ENCODE results near the gene EMP2. TPM values are rescaled to one million over a fixed set of nuclear protein-coding genes. Genes with fewer than 3 reads are reported as not detected.

Gene EMP2
- total and polyA plus RNA-seq, 2 of the 4 experiments (the other 2 are of a cell fraction): 13.8 to 18.3 TPM

GRCh38 chr16:10519929-10520868 lies 60.2 kb downstream of the EMP2 start:
- H2BK15ac ChIP-seq (ENCODE audit: low read depth, low read length): no peak overlapping the region
- in situ Hi-C loops (cut with MboI; ENCODE audit: low sequenced_read_pairs) (loop anchor here (5.0 to 25.0 kb wide), 3 partner anchors 212 to 1508 kb away; no protein-coding TSS in a partner anchor), dilution Hi-C loops (cut with HindIII; ENCODE audit: low sequenced_read_pairs, unreplicated experiment) (no loop called here), intact Hi-C loops (cut with micrococcal nuclease) (no loop called here)
- H3K9ac ChIP-seq (ENCODE audit: low read depth, low read length): no peak overlapping the region
- H3K23ac ChIP-seq (ENCODE audit: low read depth, low read length): no peak overlapping the region
- H3K4me3 ChIP-seq (ENCODE audit: insufficient read depth, low read depth, low read length): no peak overlapping the region
- TF ChIP-seq MAFK (IDR thresholded peaks at IDR 0.05; ENCODE audit: low read depth, low read length): no peak
- TF ChIP-seq NFE2L2 (IDR thresholded peaks at IDR 0.05; ENCODE audit: low read depth, low read length): no peak
- no peak for TF ChIP-seq RFX5 (IDR thresholded peaks at IDR 0.05; ENCODE audit: low read depth, low read length)
- TF ChIP-seq ELK1 (IDR thresholded peaks at IDR 0.05; ENCODE audit: borderline replicate concordance, low read depth, low read length): no peak
- TF ChIP-seq POLR2A (IDR thresholded peaks at IDR 0.05; ENCODE audit: low read depth, low read length): no peak
- TF ChIP-seq FOS (IDR thresholded peaks at IDR 0.05; ENCODE audit: low read depth, low read length): no peak
- no peak for TF ChIP-seq RAD21 (IDR thresholded peaks at IDR 0.05; ENCODE audit: low read length)
- no peak for TF ChIP-seq BHLHE40 (IDR thresholded peaks at IDR 0.05; ENCODE audit: low read depth, low read length)
- no peak for TF ChIP-seq MXI1 (IDR thresholded peaks at IDR 0.05; ENCODE audit: borderline replicate concordance, low read depth, low read length)
- TF ChIP-seq RCOR1 (IDR thresholded peaks at IDR 0.05; ENCODE audit: insufficient replicate concordance, low read length): no peak
- no peak for TF ChIP-seq CTCF (conservative IDR thresholded peaks at IDR 0.05; ENCODE audit: low read depth, low read length)
- TF ChIP-seq USF2 (IDR thresholded peaks at IDR 0.05; ENCODE audit: low read depth, low read length): no peak
- TF ChIP-seq MAZ (IDR thresholded peaks at IDR 0.05; ENCODE audit: borderline replicate concordance, low read depth, low read length): no peak
- no peak for TF ChIP-seq SMC3 (IDR thresholded peaks at IDR 0.05; ENCODE audit: low read depth, low read length)
- no peaks in the 10 kb centered on the region for H3K79me1 ChIP-seq (ENCODE audit: low read depth in 1 of 2, low read length in 2 of 2)
- H2BK5ac ChIP-seq (ENCODE audit: low read depth, low read length, poor library complexity, severe bottlenecking): no peak overlapping the region
- no peak overlapping the region for H2AFZ ChIP-seq (replicated peaks; ENCODE audit: low read length, poor library complexity)
- no peak overlapping the region for H4K91ac ChIP-seq (ENCODE audit: insufficient read depth, low read depth, low read length)
- H3K36me3 ChIP-seq (ENCODE audit: control insufficient read depth, insufficient read depth, low read length): no peaks in the 10 kb centered on the region
- no peaks in the 10 kb centered on the region for H3K27me3 ChIP-seq (ENCODE audit: control insufficient read depth, insufficient read depth, low read length)
- H2AK9ac ChIP-seq (replicated peaks; ENCODE audit: low read depth, low read length, poor library complexity): no peak overlapping the region
- ChIA-PET POLR2A (ENCODE audit: unreplicated experiment) (no interaction called here), CTCF (interaction anchor here (0.6 to 1.7 kb wide), 6 partner anchors 20 to 417 kb away, joined by 3 to 11 read pairs (median 3); no protein-coding TSS in a partner anchor)
- 83% methylated on average over 2 of the region's 10 CpGs; no CpG with 5 or more reads in 1 of the 2 experiments for WGBS, 2 experiments (ENCODE audit: extremely low coverage in 2 of 2, insufficient read length in 1 of 2)
- ATAC-seq (ENCODE audit: low read depth): no peak
- no peak for DNase-seq
- no peaks in the 10 kb centered on the region for H3K9me3 ChIP-seq (ENCODE audit: control insufficient read depth, insufficient read depth, low read length)
- no peak overlapping the region for H4K8ac ChIP-seq (ENCODE audit: low read depth in 2 of 2, low read length in 2 of 2)
- no peak overlapping the region for H3K56ac ChIP-seq (ENCODE audit: extremely low read depth, insufficient read depth, low read length)
- no peaks in the 10 kb centered on the region for H3K4me1 ChIP-seq (ENCODE audit: control insufficient read depth, insufficient read depth, low read length)
- H3K4ac ChIP-seq (ENCODE audit: low read depth, low read length): no peak overlapping the region
- no peak overlapping the region for H2BK120ac ChIP-seq (ENCODE audit: low read depth, low read length)
- H3K14ac ChIP-seq (replicated peaks; ENCODE audit: low read depth, low read length): no peak overlapping the region
- BruUV-seq (replicated peaks): no TSS peak
- no peaks in the 10 kb centered on the region for H3K9me1 ChIP-seq (ENCODE audit: insufficient read depth, low read length)
- H3K18ac ChIP-seq (ENCODE audit: low read depth, low read length): no peak overlapping the region
- no peak overlapping the region for H2BK20ac ChIP-seq (ENCODE audit: low read depth, low read length)
- no peaks in the 10 kb centered on the region for H4K20me1 ChIP-seq (ENCODE audit: insufficient read depth, low read length)
- H4K5ac ChIP-seq (ENCODE audit: low read depth, low read length): no peak overlapping the region
- no peak overlapping the region for H2AK5ac ChIP-seq (ENCODE audit: low read depth, low read length)
- H3K27ac ChIP-seq (ENCODE audit: insufficient read depth, low read length): no peak overlapping the region
- H3K4me2 ChIP-seq (ENCODE audit: low read depth, low read length): no peak overlapping the region
